Lower lobe of right lung (tissue), 2 donors: ENCODE measurements around the gene ERBIN. TPM values are rescaled to one million over a fixed set of nuclear protein-coding genes. Genes with fewer than 3 reads are reported as not detected.
A peak's percentile ranks its signal among the peaks of the same experiment; 100 is the strongest.

Experiments
- ATAC-seq, 2 donors: fragments of 200-7000 bp; cut with Tn5 transposase; one replicate each; pipeline ENCODE4 v1.9.1; 2020 to 2022; ENCODE audit warnings: mild to moderate bottlenecking in 2 of 2, moderate library complexity in 2 of 2
- DNase-seq: peaks from one replicate; pipeline ENCODE4 v3.0.0-alpha.2; 2020
- H3K27ac ChIP-seq: fragments of 200-600 bp; one replicate; pipeline ENCODE4 v1.8.0; 2022
- H3K27me3 ChIP-seq: fragments of 200-600 bp; one replicate; pipeline ENCODE4 v1.8.0; 2022; ENCODE audit warnings: low read depth
- H3K36me3 ChIP-seq: fragments of 200-600 bp; one replicate; pipeline ENCODE4 v1.8.0; 2022; ENCODE audit warnings: mild to moderate bottlenecking
- H3K4me1 ChIP-seq: fragments of 200-600 bp; one replicate; pipeline ENCODE4 v1.8.0; 2022
- H3K4me3 ChIP-seq: fragments of 200-600 bp; one replicate; pipeline ENCODE4 v1.8.0; 2022; ENCODE audit warnings: mild to moderate bottlenecking
- H3K9me3 ChIP-seq: fragments of 200-600 bp; one replicate; pipeline ENCODE4 v1.8.0; 2022
- CTCF ChIP-seq: fragments of 200-600 bp; IDR thresholded peaks from one replicate; pipeline ENCODE4 v1.8.0; 2022; ENCODE audit warnings: antibody characterized with exemption, mild to moderate bottlenecking
- intact Hi-C: fragments of 100-400 bp; cut with DNase I; formaldehyde crosslinking; loops from one replicate; pipeline ENCODE4 v1.11.0; 2022
- total RNA-seq: library from RNA; stranded (reverse); fragmentation: NEBNext Ultra II Directional; extraction: Animal tissue kit (Norgen Biotek cat#: 25700); gene quantifications from one replicate; pipeline ENCODE4 v1.2.1, GENCODE V29; 2021
- donor health status: DM: no; HTN: yes; CAD: no; lungs with severe emphysema.

ERBIN gene
- total RNA-seq, 1 donor from 2014 or later: 68.2 TPM

GRCh38 chr5:66015196-66015960 lies 89.0 kb downstream of the ERBIN start:
- no peak for DNase-seq
- H3K4me1 ChIP-seq: no peaks in the 10 kb centered on the region
- no peaks in the 10 kb centered on the region for H3K9me3 ChIP-seq
- no peak for ATAC-seq
- no peak overlapping the region for H3K4me3 ChIP-seq
- H3K27me3 ChIP-seq: no peaks in the 10 kb centered on the region
- H3K36me3 ChIP-seq: peaks cover 41% of the 10 kb centered on the region
- intact Hi-C loops: no loop called here
- no peak for TF ChIP-seq CTCF
- no peak overlapping the region for H3K27ac ChIP-seq

DNA sequence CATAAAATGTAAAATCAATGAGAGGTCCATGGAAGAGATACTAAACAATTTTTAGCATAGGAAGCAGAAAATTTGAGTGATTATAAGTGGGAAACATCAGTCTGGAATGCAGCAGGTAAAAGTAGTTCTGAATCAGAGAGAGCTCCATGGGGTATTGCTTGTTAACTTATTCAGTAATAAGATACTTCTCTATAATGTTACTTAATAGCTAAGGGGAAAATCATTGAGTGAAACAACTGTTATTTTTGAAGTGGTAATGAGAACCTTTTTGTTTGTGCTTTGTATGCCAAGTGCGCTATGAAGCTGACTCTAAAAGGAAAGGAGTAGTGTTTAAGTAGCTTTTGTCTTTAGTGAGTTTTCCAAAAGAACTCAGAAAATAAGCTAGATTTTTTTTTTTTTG lies 95.2 kb downstream of the ERBIN start:
- no peak for TF ChIP-seq CTCF
- intact Hi-C loops: no loop called here

DNA sequence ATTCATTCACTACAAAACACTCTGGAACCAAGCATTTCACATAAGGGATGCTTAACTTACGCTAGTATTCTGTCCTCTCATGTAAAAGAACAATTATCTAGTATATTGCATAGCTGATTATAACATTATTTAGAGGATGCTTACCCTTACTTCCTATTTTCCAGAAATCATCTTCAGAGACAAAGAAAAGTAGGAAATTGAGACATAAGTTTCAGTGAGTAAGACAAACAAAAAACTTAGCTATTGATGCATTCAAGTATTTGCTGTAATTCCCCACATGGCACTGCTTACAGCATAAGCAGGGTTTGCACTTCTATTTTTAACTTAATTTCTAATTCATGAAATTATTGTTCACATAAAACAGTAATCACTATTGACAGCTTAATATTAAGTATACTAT lies 112.9 kb downstream of the ERBIN start:
- intact Hi-C loops: no loop called here
- ATAC-seq (no peak), DNase-seq (no peak)
- TF ChIP-seq CTCF: no peak
- H3K27me3 ChIP-seq: no peaks in the 10 kb centered on the region
- H3K4me1 ChIP-seq: no peaks in the 10 kb centered on the region
- H3K9me3 ChIP-seq: no peaks in the 10 kb centered on the region
- H3K4me3 ChIP-seq: no peak overlapping the region
- H3K27ac ChIP-seq: no peak overlapping the region
- H3K36me3 ChIP-seq: peaks cover 76% of the 10 kb centered on the region

More for the DNA sequence above, 95.2 kb downstream of the ERBIN start:
- Histone ChIP-seq H3K4me1 (no peaks in the 10 kb centered on the region), H3K27ac (no peak overlapping the region), H3K9me3 (no peaks in the 10 kb centered on the region), H3K27me3 (no peaks in the 10 kb centered on the region), H3K36me3 (peaks cover 51% of the 10 kb centered on the region), H3K4me3 (no peak overlapping the region)
- DNase-seq: no peak
- peak in 1 of 2 donors; percentile 28 for ATAC-seq

DNA sequence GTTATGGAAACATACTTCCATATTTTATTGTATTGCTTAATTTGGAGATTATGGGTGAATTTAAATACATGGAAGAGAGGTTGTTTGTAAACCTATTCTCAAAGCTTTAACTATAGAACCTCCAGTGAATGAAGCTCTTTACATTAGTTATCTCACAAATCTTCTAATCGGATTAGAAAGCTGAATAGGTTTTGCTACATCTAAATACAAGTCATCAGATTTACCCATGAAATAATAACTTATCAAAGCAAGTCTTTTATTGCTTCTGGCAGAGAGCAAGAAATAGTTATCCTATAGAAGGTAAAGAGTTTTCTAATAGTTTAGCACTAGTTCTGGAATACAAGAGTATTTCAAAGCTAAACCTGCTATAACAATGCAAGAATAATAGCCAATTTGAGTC lies 113.3 kb downstream of the ERBIN start:
- Histone ChIP-seq H3K36me3 (peaks cover 80% of the 10 kb centered on the region), H3K4me1 (no peaks in the 10 kb centered on the region), H3K27me3 (no peaks in the 10 kb centered on the region), H3K9me3 (no peaks in the 10 kb centered on the region), H3K4me3 (no peak overlapping the region), H3K27ac (no peak overlapping the region)
- DNase-seq (no peak), ATAC-seq (no peak)
- intact Hi-C loops: no loop called here
- TF ChIP-seq CTCF: no peak

- H3K27ac ChIP-seq: no peak overlapping the region
These were observed 115.3 kb downstream of the ERBIN start for GRCh38 chr5:66041627-66042026.

More at GRCh38 chr5:66041627-66042026, 115.3 kb downstream of the ERBIN start:
- ATAC-seq: no peak
- TF ChIP-seq CTCF: no peak
- Histone ChIP-seq H3K36me3 (peaks cover 80% of the 10 kb centered on the region), H3K9me3 (no peaks in the 10 kb centered on the region), H3K4me1 (no peaks in the 10 kb centered on the region), H3K4me3 (no peak overlapping the region), H3K27me3 (no peaks in the 10 kb centered on the region)
- intact Hi-C loops: no loop called here
- DNase-seq: no peak
